Coronary artery (tissue), 2 donors: Measurements from ENCODE around the gene KIAA1191.
"Not testable (repeated sequence)": the region's sequence is repeated elsewhere in the genome, so short reads cannot be mapped to it uniquely, and the experiment has no call there.

Experiments used
- DNase-seq: peaks from one replicate; pipeline ENCODE4 v3.0.0-alpha.2; 2017; ENCODE audit warnings: low spot score
- H3K27ac ChIP-seq, 2 donors: fragments of 200-600 bp; sonication (generic); one replicate each; pipeline ENCODE4 v1.5.1; 2016 to 2019
- H3K4me3 ChIP-seq: fragments of 200-600 bp; sonication (generic); 2 replicates; pipeline ENCODE4 v1.5.1; 2016; ENCODE audit warnings: mild to moderate bottlenecking, moderate library complexity
- CTCF ChIP-seq: fragments of 200-600 bp; sonication (generic); IDR thresholded peaks from one replicate; pipeline ENCODE4 v1.5.1; 2019; ENCODE audit warnings: antibody characterized with exemption

KIAA1191 gene

GRCh38 chr5:176334031-176334770 is 27.4 kb downstream of the KIAA1191 start:
- Histone ChIP-seq H3K27ac (no peak overlapping the region), H3K4me3 (no peak overlapping the region)
- no peak for TF ChIP-seq CTCF
- DNase-seq: no peak

GRCh38 chr5:176320577-176320976 is 41.0 kb downstream of the KIAA1191 start:
- H3K4me3 ChIP-seq: no peak overlapping the region
- H3K27ac ChIP-seq: no peak overlapping the region
- no peak for DNase-seq
- TF ChIP-seq CTCF: no peak

- no peak overlapping the region for H3K27ac ChIP-seq
- no peak overlapping the region for H3K4me3 ChIP-seq
- no peak for DNase-seq
- no peak for TF ChIP-seq CTCF
These were observed 41.6 kb downstream of the KIAA1191 start for GRCh38 chr5:176319827-176320554.

GRCh38 chr5:176317534-176318374 is 43.8 kb downstream of the KIAA1191 start:
- no peak overlapping the region for H3K4me3 ChIP-seq
- no peak for TF ChIP-seq CTCF
- no peak overlapping the region for H3K27ac ChIP-seq
- DNase-seq: no peak

- not testable (repeated sequence) for DNase-seq, H3K4me3 ChIP-seq, H3K27ac ChIP-seq
These were observed 56.2 kb downstream of the KIAA1191 start for GRCh38 chr5:176305356-176305755.
